HEK293T (cell line): Measurements from ENCODE around the gene MCCD1.
"Not testable (repeated sequence)": the region's sequence is repeated elsewhere in the genome, so short reads cannot be mapped to it uniquely, and the experiment has no call there.

Experiments
- CTCF ChIA-PET: fragments of 350-600 bp; formaldehyde crosslinking; extraction: SDS; loops from one replicate; lab custom pipeline; 2021; ENCODE audit warnings: antibody characterized with exemption, inconsistent platforms; lab: Yijun Ruan, JAX
- POLR2A ChIA-PET: fragments of 350-600 bp; formaldehyde crosslinking; extraction: SDS; loops from one replicate; lab custom pipeline; 2020; ENCODE audit warnings: antibody characterized with exemption, inconsistent platforms; lab: Yijun Ruan, JAX
- DNase-seq: peaks from one replicate; pipeline ENCODE4 v3.0.0; 2012; ENCODE audit warnings: mixed read lengths; ENCODE audit errors: extremely low spot score
- ARNT ChIP-seq: fragments of 450-650 bp; IDR thresholded peaks from 2 replicates; pipeline ENCODE4 v1.6.1; 2017; ENCODE audit warnings: mild to moderate bottlenecking
- BHLHE40 ChIP-seq: fragments of 450-650 bp; IDR thresholded peaks from 2 replicates; pipeline ENCODE4 v1.6.1; 2016; ENCODE audit warnings: mild to moderate bottlenecking, moderate library complexity, borderline replicate concordance
- CTBP1 ChIP-seq: fragments of 450-650 bp; IDR thresholded peaks from 2 replicates; pipeline ENCODE4 v1.6.1; 2016; ENCODE audit warnings: borderline replicate concordance
- ELF4 ChIP-seq: fragments of 450-650 bp; IDR thresholded peaks from 2 replicates; pipeline ENCODE4 v1.6.1; 2017; ENCODE audit warnings: antibody characterized with exemption
- FOXA1 ChIP-seq: fragments of 450-650 bp; IDR thresholded peaks from 2 replicates; pipeline ENCODE4 v1.6.1; 2016; ENCODE audit warnings: mild to moderate bottlenecking
- FOXK2 ChIP-seq: fragments of 450-650 bp; IDR thresholded peaks from 2 replicates; pipeline ENCODE4 v1.6.1; 2016; ENCODE audit warnings: mild to moderate bottlenecking
- FOXM1 ChIP-seq: fragments of 450-650 bp; IDR thresholded peaks from 2 replicates; pipeline ENCODE4 v1.6.1; 2017; ENCODE audit warnings: mild to moderate bottlenecking, borderline replicate concordance
- HDGF ChIP-seq: fragments of 450-650 bp; IDR thresholded peaks from 2 replicates; pipeline ENCODE4 v1.6.1; 2017; ENCODE audit warnings: antibody characterized with exemption, borderline replicate concordance
- L3MBTL2 ChIP-seq: fragments of 450-650 bp; conservative IDR thresholded peaks from 2 replicates; pipeline ENCODE4 v1.6.1; 2016; ENCODE audit warnings: mild to moderate bottlenecking
- LEF1 ChIP-seq: fragments of 450-650 bp; IDR thresholded peaks from 2 replicates; pipeline ENCODE4 v1.6.1; 2017; ENCODE audit warnings: mild to moderate bottlenecking, borderline replicate concordance
- NFRKB ChIP-seq: fragments of 450-650 bp; IDR thresholded peaks from 2 replicates; pipeline ENCODE4 v1.6.1; 2016; ENCODE audit warnings: mild to moderate bottlenecking, moderate library complexity
- SP1 ChIP-seq: fragments of 450-650 bp; IDR thresholded peaks from 2 replicates; pipeline ENCODE4 v1.6.1; 2017
- SUZ12 ChIP-seq: fragments of 450-650 bp; IDR thresholded peaks from 2 replicates; pipeline ENCODE4 v1.6.1; 2016; ENCODE audit warnings: mild to moderate bottlenecking
- TARDBP ChIP-seq: fragments of 450-650 bp; IDR thresholded peaks from 2 replicates; pipeline ENCODE4 v1.6.1; 2016
- ZNF384 ChIP-seq: fragments of 450-650 bp; IDR thresholded peaks from 2 replicates; pipeline ENCODE4 v1.6.1; 2016
- TF ChIP-seq, protein P1 (sequence below): fragments of 450-650 bp; IDR thresholded peaks from 2 replicates; pipeline ENCODE4 v1.6.1; 2016

The MCCD1 gene, protein sequence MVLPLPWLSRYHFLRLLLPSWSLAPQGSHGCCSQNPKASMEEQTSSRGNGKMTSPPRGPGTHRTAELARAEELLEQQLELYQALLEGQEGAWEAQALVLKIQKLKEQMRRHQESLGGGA

DNA sequence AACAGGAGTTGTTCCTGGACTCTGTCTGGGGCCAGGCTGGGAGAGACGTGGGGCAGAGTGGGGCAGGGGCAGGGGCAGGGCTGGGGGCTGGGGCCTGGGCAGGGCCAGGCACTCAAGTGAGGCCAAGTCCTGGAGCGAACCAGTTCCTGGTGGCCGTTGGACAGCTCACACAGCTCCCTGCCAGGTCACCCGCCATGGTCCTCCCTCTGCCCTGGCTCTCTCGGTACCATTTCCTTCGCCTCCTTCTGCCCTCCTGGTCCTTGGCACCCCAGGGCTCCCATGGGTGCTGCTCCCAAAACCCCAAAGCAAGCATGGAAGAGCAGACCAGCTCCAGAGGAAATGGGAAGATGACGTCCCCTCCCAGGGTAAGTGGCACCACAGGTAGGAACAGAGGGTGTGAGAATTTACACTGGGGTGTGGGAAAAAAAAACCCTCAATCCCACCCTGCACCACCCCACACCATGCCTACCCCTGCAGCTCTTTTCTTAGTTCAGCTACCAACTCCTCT is at the start of gene MCCD1:
Gene MCCD1 (plus strand): TSS at position 142 of the 508 bp plus-strand sequence. CDS start 53 bp downstream, at position 195.
- no peak for DNase-seq
- TF ChIP-seq L3MBTL2: no peak
- no peak for TF ChIP-seq ZNF384
- TF ChIP-seq, protein P1, sequence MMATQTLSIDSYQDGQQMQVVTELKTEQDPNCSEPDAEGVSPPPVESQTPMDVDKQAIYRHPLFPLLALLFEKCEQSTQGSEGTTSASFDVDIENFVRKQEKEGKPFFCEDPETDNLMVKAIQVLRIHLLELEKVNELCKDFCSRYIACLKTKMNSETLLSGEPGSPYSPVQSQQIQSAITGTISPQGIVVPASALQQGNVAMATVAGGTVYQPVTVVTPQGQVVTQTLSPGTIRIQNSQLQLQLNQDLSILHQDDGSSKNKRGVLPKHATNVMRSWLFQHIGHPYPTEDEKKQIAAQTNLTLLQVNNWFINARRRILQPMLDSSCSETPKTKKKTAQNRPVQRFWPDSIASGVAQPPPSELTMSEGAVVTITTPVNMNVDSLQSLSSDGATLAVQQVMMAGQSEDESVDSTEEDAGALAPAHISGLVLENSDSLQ: no peak
- TF ChIP-seq LEF1: no peak
- no peak for TF ChIP-seq BHLHE40
- no peak for TF ChIP-seq FOXA1
- no peak for TF ChIP-seq SP1
- no peak for TF ChIP-seq HDGF
- no peak for TF ChIP-seq FOXM1
- no peak for TF ChIP-seq TARDBP
- no peak for TF ChIP-seq NFRKB
- TF ChIP-seq ELF4: no peak
- no peak for TF ChIP-seq CTBP1
- no peak for TF ChIP-seq SUZ12
- no peak for TF ChIP-seq FOXK2
- TF ChIP-seq ARNT: no peak
- POLR2A ChIA-PET: interaction anchor here (1.1 to 8.4 kb wide), 5 partner anchors 12 to 34 kb away, joined by 4 to 114 read pairs (median 6); partner anchors contain the start of genes DDX39B, MICB and NFKBIL1
- CTCF ChIA-PET: interaction anchor here (0.7 to 1.1 kb wide), 3 partner anchors 17 to 68 kb away, joined by 3 to 5 read pairs (median 3); partner anchors contain the start of gene ATP6V1G2

DNA sequence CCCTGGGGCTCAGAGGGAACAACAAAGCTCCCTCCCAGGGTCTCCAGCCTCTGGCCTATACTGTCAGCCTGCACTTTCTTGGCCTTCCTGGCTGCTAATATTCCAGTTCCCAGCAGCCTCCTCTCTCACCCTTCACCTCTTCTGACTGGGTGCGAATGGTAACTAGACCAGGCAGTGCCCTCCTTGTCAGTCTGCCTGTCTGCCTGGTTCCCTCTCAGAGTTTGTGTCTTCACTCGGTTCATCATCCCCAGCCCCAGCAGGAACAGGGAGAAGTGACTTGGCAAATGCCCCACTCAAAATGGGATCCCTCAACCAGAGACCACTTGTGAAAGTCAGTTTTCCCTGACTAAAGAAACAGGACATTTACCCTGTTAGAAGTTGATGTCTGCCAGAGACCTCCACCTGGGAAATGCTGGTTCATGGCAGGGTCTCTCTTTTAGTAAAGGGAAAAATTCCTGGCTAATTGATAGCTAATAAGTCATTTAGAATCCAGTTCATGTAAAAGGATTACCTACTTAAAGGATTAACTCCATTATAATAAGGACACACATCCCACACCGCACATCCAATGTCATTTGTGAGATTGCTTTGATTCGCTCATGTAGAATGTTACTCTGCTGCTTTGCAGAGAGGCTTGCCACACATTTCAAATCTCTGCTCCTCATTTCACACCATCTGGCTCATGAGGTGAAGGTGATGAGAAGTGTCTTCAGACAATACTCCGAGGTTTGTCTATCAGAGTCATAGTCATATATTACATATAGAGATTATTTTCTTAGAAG is 49.4 kb upstream of the MCCD1 start:
- ChIA-PET CTCF (interaction anchor here (0.6 kb wide), 1 partner anchor 80 kb away, joined by 3 read pairs; no protein-coding TSS in a partner anchor), POLR2A (interaction anchor here (1.2 kb wide), 1 partner anchor 17 kb away, joined by 5 read pairs; no protein-coding TSS in a partner anchor)
- DNase-seq: no peak
- TF ChIP-seq CTBP1: no peak
- TF ChIP-seq, protein P1: no peak
- no peak for TF ChIP-seq FOXM1
- TF ChIP-seq HDGF: no peak
- no peak for TF ChIP-seq ELF4
- TF ChIP-seq BHLHE40: no peak
- no peak for TF ChIP-seq TARDBP
- no peak for TF ChIP-seq LEF1
- no peak for TF ChIP-seq FOXA1

DNA sequence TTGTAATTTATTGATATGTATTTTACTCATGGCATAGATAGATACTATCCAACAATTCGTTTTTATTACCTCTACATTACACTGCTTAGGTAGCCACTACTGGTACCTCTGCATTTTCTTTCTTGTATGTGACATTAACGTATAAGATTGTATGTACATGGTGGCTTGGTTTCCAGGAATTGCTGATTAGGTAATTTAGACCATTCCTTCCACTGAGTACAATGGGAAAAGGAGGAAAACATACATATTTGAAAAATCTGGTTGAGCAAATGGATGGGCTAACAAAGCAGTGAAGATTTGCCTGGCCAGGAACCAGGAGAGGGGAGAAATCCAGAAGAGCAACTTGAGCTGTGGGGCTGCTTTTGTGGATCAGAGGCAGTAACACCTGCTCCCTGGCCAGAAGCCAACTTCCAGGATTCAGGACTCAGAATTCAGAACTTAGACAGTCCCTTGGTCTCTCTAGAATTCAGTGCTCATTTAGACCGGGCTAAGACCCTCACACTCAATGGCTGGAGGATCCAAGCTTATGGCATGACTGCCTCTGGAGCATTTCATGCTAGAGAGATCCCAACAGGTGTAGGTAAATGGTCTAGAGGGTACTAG is 48.7 kb upstream of the MCCD1 start:
- ChIA-PET CTCF (interaction anchor here (0.6 kb wide), 1 partner anchor 81 kb away, joined by 3 read pairs; no protein-coding TSS in a partner anchor), POLR2A (no interaction called here)
- TF ChIP-seq HDGF (no peak), ZNF384 (no peak), SP1 (no peak), CTBP1 (no peak), FOXK2 (no peak)

DNA sequence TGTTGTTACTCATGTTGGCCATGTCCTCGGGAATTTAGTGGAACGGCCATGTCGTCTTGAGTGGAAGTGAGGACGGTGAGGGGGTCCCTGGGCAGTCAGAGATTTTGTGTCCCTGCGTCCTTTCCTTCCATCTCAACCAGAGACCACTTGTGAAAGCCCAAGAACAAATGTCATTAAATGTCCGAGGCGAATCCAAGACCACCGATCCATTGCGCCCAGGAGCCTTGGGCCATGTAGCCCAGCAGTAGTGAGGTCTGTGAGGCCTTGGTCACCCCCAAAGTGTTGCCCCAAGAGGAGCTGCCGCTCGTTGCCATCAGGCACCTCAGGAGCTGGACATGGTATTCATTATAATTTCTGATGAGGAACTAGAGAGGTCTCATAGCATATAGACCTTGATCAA is 48.2 kb upstream of the MCCD1 start:
- ChIA-PET CTCF (no interaction called here), POLR2A (no interaction called here)
- no peak for DNase-seq
- TF ChIP-seq HDGF (no peak), BHLHE40 (no peak)

More for the DNA sequence above, 48.7 kb upstream of the MCCD1 start:
- no peak for DNase-seq

DNA sequence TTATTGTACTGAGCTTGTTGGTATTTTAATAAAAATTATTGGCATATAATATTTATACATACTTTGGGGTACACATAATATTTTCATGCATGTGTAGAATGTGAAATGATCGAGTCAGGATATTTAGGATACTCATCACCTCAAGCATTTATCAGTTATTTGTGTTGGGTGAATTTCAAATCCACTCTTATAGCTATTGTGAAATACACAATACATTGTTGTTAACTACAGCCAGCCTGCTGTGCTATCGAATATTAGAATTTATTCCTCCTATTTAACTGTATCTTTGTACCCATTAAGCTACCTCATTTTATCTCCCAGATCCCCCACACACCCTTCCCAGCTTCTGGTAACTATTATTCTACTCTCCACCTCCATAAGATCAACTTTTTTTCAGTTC is 45.4 kb upstream of the MCCD1 start:
- CTCF ChIA-PET: interaction anchor here (1.1 kb wide), 1 partner anchor 41 kb away, joined by 3 read pairs; no protein-coding TSS in a partner anchor
- POLR2A ChIA-PET: no interaction called here
- no peak for DNase-seq
- TF ChIP-seq ARNT: no peak
- no peak for TF ChIP-seq ELF4
- TF ChIP-seq HDGF: no peak
- no peak for TF ChIP-seq SUZ12
- no peak for TF ChIP-seq FOXK2
- TF ChIP-seq NFRKB: no peak
- TF ChIP-seq FOXA1: no peak
- no peak for TF ChIP-seq BHLHE40
- no peak for TF ChIP-seq ZNF384
- TF ChIP-seq, protein P1: no peak
- no peak for TF ChIP-seq LEF1

DNA sequence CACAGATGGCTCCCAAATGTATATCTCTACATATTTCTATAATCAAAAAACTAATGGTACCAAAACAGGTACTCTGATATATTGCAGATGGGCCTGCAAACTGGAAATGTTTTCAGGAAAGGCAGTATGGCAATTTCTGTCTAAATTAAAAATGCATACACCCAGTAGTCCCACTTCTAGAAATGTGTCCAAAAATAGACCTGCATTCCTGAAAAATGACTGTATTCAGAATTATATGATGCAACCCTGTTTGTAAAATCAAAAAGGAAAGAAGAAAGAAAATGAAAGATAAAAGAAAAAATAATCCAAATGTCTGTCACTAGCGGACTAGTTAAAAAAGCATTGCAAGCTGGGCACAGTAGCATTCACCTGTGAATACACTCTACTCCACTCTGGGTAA is 43.7 kb upstream of the MCCD1 start:
- POLR2A ChIA-PET: no interaction called here
- CTCF ChIA-PET: no interaction called here
- TF ChIP-seq TARDBP (no peak), ARNT (no peak), CTBP1 (no peak), FOXK2 (no peak), L3MBTL2 (no peak)
- DNase-seq: no peak

DNA sequence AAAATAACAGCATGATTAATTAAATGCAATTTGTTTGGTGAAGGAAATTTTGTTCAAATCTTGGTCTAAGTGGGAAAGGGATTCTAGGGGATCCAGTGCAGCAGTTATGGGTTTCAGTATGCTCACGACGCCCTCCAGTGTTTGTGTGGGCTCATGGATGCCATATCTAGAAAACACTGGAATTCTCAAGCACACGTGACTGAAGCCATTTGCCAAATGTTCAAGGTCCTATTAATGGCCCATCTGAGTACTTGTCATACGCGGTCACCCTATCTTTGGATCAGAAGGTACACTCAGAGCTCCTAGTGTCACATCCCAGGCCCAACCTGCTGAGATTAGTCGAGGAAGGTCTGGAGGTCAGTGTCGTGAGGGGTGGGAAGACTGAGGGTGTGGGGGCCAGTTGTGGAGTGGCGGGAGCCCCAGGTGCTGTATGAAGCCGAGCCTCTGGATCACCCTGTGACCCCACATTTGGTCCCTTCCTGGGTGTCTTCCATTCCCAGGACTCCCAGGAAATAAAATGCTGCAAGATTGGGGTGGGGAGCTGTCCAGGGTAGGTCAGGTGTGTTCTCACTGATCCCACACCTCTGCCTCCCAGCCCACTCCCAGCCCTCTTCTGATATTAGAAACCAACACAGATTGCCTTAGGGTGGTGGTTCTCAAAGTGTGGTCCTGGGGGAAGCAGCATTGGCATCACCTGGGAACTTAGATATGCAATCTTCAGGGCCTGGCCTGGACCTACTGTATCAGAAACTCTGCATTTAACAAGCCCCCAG is 42.5 kb upstream of the MCCD1 start:
- POLR2A ChIA-PET, DNase-seq, CTCF ChIA-PET: not testable (repeated sequence)

DNA sequence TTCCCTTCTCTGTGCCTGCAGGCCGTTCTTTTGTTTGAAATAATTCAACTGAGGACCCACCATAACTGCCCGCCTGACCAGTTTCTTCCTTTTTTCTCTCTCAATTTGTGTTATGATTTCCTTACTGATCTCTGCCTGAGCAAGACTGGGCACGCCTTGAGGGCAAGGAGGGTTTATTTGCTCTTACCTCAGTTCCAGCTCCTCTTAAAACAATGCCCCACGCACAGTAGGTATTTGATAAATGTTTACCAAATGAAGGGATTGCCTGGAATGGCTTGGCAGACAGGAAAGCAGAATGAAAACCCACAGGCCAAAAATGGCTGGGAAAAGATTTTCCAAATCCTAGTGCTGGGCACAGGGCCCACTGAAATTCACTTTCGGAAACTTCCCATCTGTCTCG is 41.1 kb upstream of the MCCD1 start:
- POLR2A ChIA-PET, CTCF ChIA-PET: not testable (repeated sequence)

More for the DNA sequence above, 41.1 kb upstream of the MCCD1 start:
- not testable (repeated sequence) for DNase-seq
